Measurements from ENCODE around the gene FASTKD1.

- TF ChIP-seq CTCF (IDR thresholded peaks at IDR 0.05): no peak
- TF ChIP-seq POLR2A (IDR thresholded peaks at IDR 0.05): no peak
Observed at GRCh38 chr2:169579044-169579443, 5.4 kb upstream of the FASTKD1 start.

Measured in Peyer's patch (tissue), 4 donors.